Ureter (tissue), 1 donor: Measurements from ENCODE around the gene TMEM38A. TPM values are rescaled to one million over a fixed set of nuclear protein-coding genes. Genes with fewer than 3 reads are reported as not detected.

ENCODE experiments used
- total RNA-seq: library from RNA; stranded (reverse); gene quantifications from one replicate; pipeline ENCODE4 v1.2.4, GENCODE V29; 2023
- donor health status: DM: yes; HTN: yes; CAD: no.

TMEM38A gene
- total RNA-seq, 1 donor from 2014 or later, result 3.2 TPM

Other genes starting within 250 kb of the TMEM38A start
- gene EPS15L1, start 189.2 kb upstream of the TMEM38A start, total RNA-seq, result 51.9 TPM
- gene CALR3, start 165.0 kb upstream of the TMEM38A start, total RNA-seq, result not detected
- 5.2 TPM for gene C19orf44, start 164.7 kb upstream of the TMEM38A start, total RNA-seq
- gene CHERP, start 118.7 kb upstream of the TMEM38A start, total RNA-seq, result 56.9 TPM
- gene SLC35E1, start 88.7 kb upstream of the TMEM38A start, total RNA-seq, result 62.3 TPM
- gene MED26, start 32.9 kb upstream of the TMEM38A start, total RNA-seq, result 14.1 TPM
- gene SMIM7, start 995 bp upstream of the TMEM38A start, total RNA-seq, result 117 TPM
- 2.2 TPM for gene NWD1, start 58.7 kb downstream of the TMEM38A start, total RNA-seq
- 90.8 TPM for gene SIN3B, start 168.3 kb downstream of the TMEM38A start, total RNA-seq
- 2.6 TPM for gene F2RL3, start 227.9 kb downstream of the TMEM38A start, total RNA-seq